Hematopoietic multipotent progenitor cell treated with erythropoietin and hydrocortisone succinate and interleukin-3 and kit ligand, for 17 days (in vitro differentiated cells): Measurements from ENCODE around the gene C1GALT1.
"Not testable (repeated sequence)": the region's sequence is repeated elsewhere in the genome, so short reads cannot be mapped to it uniquely, and the experiment has no call there.

Source experiments
- DNase-seq: peaks from one replicate; pipeline ENCODE4 v3.0.0-alpha.2; 2015; ENCODE audit warnings: low spot score

The C1GALT1 gene

DNA sequence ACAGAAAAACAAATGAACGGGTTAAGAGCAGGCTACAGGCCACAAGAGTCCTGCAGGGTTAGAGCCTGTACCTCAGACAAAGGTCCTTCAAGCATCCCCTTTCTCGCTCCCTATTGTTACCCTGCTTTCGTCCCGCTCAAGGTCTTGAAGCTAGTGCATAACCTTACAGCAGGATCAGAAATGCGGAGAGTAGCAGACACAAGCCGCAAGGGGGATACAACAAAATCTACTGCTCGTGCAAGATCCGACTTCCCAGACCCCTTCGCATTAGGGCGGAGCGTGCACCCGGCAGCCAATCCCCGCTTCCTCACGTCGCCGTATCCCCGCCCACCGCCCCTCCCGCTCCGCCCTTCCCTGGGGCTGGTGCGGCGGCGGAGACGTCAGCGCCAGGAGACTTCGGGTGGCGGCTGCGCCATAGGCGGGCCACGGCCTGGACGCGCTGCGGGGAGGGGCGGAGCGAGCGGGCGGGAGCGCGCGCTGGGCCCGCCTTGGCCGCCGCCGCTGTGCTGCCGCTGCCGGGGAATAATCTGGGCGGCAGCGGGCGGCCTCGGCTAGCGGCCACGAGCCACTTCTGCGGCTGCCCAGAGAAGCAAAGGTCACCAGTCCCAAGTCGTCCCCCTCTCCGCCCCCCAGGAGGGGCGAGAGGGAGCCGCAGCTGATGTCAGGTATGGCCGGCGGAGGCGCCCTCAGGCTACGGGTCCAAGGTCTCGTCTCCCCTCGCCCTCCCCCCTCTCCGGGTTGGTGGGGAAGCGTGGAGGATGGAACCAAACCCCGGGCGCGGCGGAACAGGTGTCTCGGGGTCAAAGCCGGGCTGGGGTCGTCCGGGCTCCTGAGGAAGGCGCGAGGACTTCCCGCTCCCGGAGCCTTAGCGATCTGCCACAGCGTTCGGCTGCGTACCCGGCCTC is at the start of gene C1GALT1:
Gene C1GALT1 (plus strand): TSS at position 389 of the 905 bp plus-strand sequence. CDS start 51,776 bp downstream, outside the sequence.
- DNase-seq: peak; percentile 95

DNA sequence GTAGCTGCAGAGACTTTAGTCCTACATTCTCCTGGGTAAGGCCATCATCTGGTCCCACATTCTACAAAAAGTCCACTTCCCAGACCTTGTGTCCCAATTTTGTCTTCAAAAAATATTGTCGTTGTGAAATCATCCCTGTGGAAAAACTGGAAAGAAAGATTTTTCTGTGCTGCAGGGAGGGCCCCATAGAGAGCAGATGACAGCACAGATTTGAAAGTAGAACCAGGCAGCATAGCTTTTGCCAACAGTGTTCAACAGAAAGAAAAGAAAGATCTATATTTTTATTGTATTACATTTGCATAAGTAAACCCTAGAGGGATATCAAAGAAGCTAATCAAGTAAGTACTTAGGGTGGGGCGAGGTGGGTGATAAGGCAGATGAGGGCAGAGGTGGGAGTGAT is 48.3 kb upstream of the C1GALT1 start:
- no peak for DNase-seq

DNA sequence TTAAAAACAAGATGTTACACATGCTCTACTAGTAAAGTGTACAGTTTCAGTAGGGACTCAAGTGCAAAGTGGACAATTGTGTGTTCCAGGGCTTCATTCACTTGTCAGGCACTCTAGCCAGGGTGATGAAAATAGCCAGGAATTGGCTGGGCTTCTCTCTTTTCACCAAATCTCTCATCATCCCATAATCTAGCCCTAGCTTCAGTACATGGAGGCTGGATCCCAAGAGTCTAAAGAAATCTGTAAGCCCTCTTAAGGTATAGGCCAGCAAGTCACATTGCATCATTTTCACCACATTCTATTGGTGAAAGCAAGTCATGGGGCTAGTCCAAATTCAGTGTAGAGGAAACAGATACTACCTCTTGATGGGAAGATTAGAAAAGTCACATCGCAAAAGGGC is 47.3 kb upstream of the C1GALT1 start:
- DNase-seq: no peak

GRCh38 chr7:7135924-7136323 is 46.4 kb upstream of the C1GALT1 start:
- not testable (repeated sequence) for DNase-seq

GRCh38 chr7:7136466-7137381 is 45.6 kb upstream of the C1GALT1 start:
- DNase-seq: no peak

GRCh38 chr7:7138897-7139296 is 43.4 kb upstream of the C1GALT1 start:
- no peak for DNase-seq

DNA sequence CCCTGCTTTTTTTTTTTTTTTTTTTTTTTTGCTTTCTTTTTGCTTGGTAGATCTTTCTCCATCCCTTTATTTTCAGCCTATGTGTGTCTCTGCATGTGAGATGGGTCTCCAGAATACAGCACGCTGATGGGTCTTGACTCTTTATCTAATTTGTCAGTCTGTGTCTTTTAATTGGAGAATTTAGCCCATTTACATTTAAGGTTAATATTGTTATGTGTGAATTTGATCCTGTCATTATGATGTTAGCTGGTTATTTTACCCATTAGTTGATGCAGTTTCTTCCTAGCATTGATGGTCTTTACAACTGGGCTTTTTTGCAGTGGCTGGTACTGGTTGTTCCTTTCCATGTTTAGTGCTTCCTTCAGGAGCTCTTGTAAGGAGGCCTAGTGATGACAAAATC is 38.9 kb upstream of the C1GALT1 start:
- not testable (repeated sequence) for DNase-seq

DNA sequence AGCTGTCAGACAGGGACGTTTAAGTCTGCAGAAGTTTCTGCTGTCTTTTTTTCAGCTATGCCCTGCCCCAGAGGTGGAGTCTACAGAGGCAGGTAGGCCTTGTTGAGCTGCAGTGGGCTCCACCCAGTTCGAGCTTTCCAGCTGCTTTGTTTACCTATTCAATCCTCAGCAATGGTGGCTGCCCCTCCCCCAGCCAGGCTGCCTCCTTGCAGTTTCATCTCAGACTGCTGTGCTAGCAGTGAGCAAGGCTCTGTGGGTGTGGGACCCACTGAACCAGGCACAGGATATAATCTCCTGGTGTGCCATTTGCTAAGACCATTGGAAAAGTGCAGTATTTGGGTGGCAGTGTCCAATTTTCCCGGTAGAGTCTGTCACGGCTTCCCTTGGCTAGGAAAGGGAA is 37.2 kb upstream of the C1GALT1 start:
- not testable (repeated sequence) for DNase-seq

DNA sequence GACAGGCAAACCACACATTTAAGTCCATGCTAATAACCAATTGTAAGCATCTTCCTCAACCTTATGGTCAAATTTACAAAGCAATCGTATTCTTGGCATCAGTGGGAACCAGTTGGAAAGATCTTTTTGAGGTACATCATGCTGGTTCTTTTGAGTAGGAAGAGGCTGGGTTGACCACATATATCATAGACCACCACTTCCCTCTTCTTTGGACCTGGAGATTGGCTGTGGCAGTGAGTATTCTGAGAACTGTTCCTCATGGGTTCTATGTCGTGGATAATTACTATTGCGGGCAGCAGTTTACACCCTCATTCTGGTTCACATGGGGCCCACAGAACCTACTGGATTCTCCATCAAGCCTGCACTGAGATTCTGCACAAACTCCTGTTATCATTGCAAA is 35.5 kb upstream of the C1GALT1 start:
- no peak for DNase-seq

- DNase-seq: peak; percentile 38
These were observed 33.4 kb upstream of the C1GALT1 start for GRCh38 chr7:7148798-7149481.

GRCh38 chr7:7151285-7151684 is 31.1 kb upstream of the C1GALT1 start:
- DNase-seq: no peak

DNA sequence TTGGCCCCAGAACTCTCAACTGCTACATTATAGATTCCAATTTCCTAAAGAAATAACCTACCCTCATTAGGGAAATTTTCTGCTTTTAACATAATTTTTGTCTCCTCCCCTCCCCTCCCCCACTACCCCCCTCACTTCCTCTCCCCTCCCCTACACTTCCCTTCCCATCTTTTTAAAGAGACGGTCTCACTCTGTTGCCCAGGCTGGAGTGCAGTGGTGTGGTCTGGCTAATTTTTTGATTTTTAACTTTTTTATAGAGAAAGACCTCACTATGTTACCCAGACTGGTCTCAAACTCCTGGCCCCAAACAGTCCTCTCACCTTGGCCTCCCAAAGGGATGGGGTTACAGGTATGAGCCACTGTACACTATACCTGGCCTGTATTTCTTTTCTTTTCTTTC is 30.5 kb upstream of the C1GALT1 start:
- no peak for DNase-seq

DNA sequence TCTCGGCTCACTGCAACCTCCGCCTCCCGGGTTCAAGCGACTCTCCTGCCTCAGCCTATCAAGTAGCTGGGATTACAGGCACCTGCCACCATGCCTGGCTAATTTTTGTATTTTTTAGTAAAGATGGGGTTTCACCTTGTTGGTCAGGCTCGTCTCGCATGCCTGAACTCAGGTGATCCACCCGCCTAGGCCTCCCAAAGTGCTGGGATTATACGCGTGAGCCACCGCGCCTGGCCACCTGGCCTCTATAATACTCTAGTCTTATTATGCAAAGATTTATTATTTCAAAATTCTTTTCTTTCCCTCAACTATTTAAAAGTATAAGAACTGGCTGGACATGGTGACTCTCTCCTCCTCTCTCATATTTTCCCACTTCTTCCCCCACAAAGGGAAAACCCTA is 30.0 kb upstream of the C1GALT1 start:
- DNase-seq: no peak

- not testable (repeated sequence) for DNase-seq
These were observed 28.0 kb upstream of the C1GALT1 start for GRCh38 chr7:7154355-7154754.

- DNase-seq: no peak
These were observed 25.7 kb upstream of the C1GALT1 start for GRCh38 chr7:7156663-7157062.

DNA sequence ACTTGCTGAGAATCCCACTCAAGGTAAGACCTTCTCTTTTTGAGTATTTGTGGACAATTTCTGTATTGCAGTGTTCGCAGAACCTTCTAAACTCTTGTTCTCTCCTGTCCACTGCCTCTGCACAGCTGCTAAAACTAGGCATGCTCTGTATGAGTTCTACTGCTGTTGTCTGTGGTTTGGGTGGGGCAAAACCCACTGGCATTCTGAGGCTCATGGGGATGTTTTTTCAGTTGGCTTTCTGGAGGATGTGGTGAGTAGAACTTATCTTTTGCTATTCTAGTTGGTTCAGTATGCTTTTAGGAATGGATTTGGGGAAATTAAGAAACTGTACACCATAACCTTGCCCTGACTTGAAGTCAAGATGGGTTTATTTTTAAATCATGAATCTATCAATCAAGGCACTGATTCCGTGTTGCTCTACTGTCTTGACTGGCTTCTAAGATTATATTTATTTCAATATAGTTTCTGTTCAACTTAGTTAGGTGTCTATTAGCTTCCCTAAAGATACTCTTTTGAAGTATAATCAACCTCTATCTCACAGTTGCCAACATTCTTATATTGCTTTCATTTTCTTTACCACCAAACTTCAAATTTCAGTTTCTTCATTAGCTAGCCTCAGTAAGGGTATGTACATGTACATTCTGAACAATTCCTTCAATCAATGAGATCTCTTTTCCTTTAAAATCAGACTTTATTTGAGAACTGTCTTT is 25.0 kb upstream of the C1GALT1 start:
- no peak for DNase-seq

GRCh38 chr7:7157887-7158271 is 24.5 kb upstream of the C1GALT1 start:
- no peak for DNase-seq

GRCh38 chr7:7159063-7159658 is 23.2 kb upstream of the C1GALT1 start:
- DNase-seq: no peak

- DNase-seq: no peak
These were observed 17.8 kb upstream of the C1GALT1 start for GRCh38 chr7:7164591-7164990.

GRCh38 chr7:7165372-7165771 is 17.0 kb upstream of the C1GALT1 start:
- DNase-seq: no peak

GRCh38 chr7:7166318-7166717 is 16.0 kb upstream of the C1GALT1 start:
- DNase-seq: no peak
